ENCODE measurements around the gene BCORL1.

BCORL1 gene

GRCh38 chrX:129982300-129983251 is at the start of gene BCORL1:
Gene BCORL1, plus strand, starts transcription at chrX:129982635. Its CDS starts 22,597 bp downstream, at chrX:130005232.
- Histone ChIP-seq H3K9me3 (ENCODE audit: control insufficient read depth in 2 of 2, low read length in 2 of 2) (no peaks in the 10 kb centered on the region), H3K27me3 (ENCODE audit: control insufficient read depth in 1 of 2, insufficient read depth in 2 of 2, low read length in 2 of 2) (no peaks in the 10 kb centered on the region), H3K36me3 (ENCODE audit: control insufficient read depth in 2 of 2, insufficient read depth in 2 of 2, low read length in 2 of 2) (no peaks in the 10 kb centered on the region), H3K4me3 (ENCODE audit: low read length in 2 of 2) (peak within 1 kb of the TSS; percentile 59 to 73), H3K9ac (ENCODE audit: low read length in 2 of 2) (no peak within 1 kb of the TSS), H3K27ac (ENCODE audit: low read length) (no peak within 1 kb of the TSS), H3K4me1 (ENCODE audit: control insufficient read depth, insufficient read depth, low read length) (peaks cover 2% of the 10 kb centered on the region)

- Histone ChIP-seq H3K27me3 (ENCODE audit: control insufficient read depth in 1 of 2, insufficient read depth in 2 of 2, low read length in 2 of 2) (peaks cover 0 to 5% of the 10 kb centered on the region in 2 donors), H3K36me3 (ENCODE audit: control insufficient read depth in 2 of 2, insufficient read depth in 2 of 2, low read length in 2 of 2) (no peaks in the 10 kb centered on the region), H3K9ac (ENCODE audit: low read length in 2 of 2) (no peak overlapping the region), H3K27ac (ENCODE audit: low read length) (no peak overlapping the region), H3K4me1 (ENCODE audit: control insufficient read depth, insufficient read depth, low read length) (no peaks in the 10 kb centered on the region), H3K4me3 (ENCODE audit: low read length in 2 of 2) (peak overlapping the region; percentile 31 to 60), H3K9me3 (ENCODE audit: control insufficient read depth in 2 of 2, low read length in 2 of 2) (no peaks in the 10 kb centered on the region)
Observed at GRCh38 chrX:129932821-129933321, 49.6 kb upstream of the BCORL1 start.

GRCh38 chrX:129933700-129934099 is 48.7 kb upstream of the BCORL1 start:
- no peak overlapping the region for H3K9ac ChIP-seq (ENCODE audit: low read length in 2 of 2)
- no peak overlapping the region for H3K27ac ChIP-seq (ENCODE audit: low read length)

GRCh38 chrX:129934461-129934860 is 48.0 kb upstream of the BCORL1 start:
- no peaks in the 10 kb centered on the region for H3K9me3 ChIP-seq (ENCODE audit: control insufficient read depth in 2 of 2, low read length in 2 of 2)
- H3K36me3 ChIP-seq (ENCODE audit: control insufficient read depth in 2 of 2, insufficient read depth in 2 of 2, low read length in 2 of 2), result no peaks in the 10 kb centered on the region
- H3K9ac ChIP-seq (ENCODE audit: low read length in 2 of 2), result no peak overlapping the region
- no peak overlapping the region for H3K4me3 ChIP-seq (ENCODE audit: low read length in 2 of 2)
- H3K27ac ChIP-seq (ENCODE audit: low read length), result no peak overlapping the region
- no peaks in the 10 kb centered on the region for H3K4me1 ChIP-seq (ENCODE audit: control insufficient read depth, insufficient read depth, low read length)
- peaks cover 0 to 5% of the 10 kb centered on the region in 2 donors for H3K27me3 ChIP-seq (ENCODE audit: control insufficient read depth in 1 of 2, insufficient read depth in 2 of 2, low read length in 2 of 2)

More at GRCh38 chrX:129933700-129934099, 48.7 kb upstream of the BCORL1 start:
- Histone ChIP-seq H3K36me3 (ENCODE audit: control insufficient read depth in 2 of 2, insufficient read depth in 2 of 2, low read length in 2 of 2) (no peaks in the 10 kb centered on the region), H3K4me3 (ENCODE audit: low read length in 2 of 2) (no peak overlapping the region), H3K9me3 (ENCODE audit: control insufficient read depth in 2 of 2, low read length in 2 of 2) (no peaks in the 10 kb centered on the region), H3K4me1 (ENCODE audit: control insufficient read depth, insufficient read depth, low read length) (no peaks in the 10 kb centered on the region), H3K27me3 (ENCODE audit: control insufficient read depth in 1 of 2, insufficient read depth in 2 of 2, low read length in 2 of 2) (peaks cover 0 to 5% of the 10 kb centered on the region in 2 donors)

GRCh38 chrX:129934952-129935351 is 47.5 kb upstream of the BCORL1 start:
- no peak overlapping the region for H3K27ac ChIP-seq (ENCODE audit: low read length)
- H3K9me3 ChIP-seq (ENCODE audit: control insufficient read depth in 2 of 2, low read length in 2 of 2), result no peaks in the 10 kb centered on the region
- no peak overlapping the region for H3K4me3 ChIP-seq (ENCODE audit: low read length in 2 of 2)
- H3K4me1 ChIP-seq (ENCODE audit: control insufficient read depth, insufficient read depth, low read length), result no peaks in the 10 kb centered on the region
- H3K9ac ChIP-seq (ENCODE audit: low read length in 2 of 2), result no peak overlapping the region
- H3K27me3 ChIP-seq (ENCODE audit: control insufficient read depth in 1 of 2, insufficient read depth in 2 of 2, low read length in 2 of 2), result peaks cover 0 to 7% of the 10 kb centered on the region in 2 donors
- H3K36me3 ChIP-seq (ENCODE audit: control insufficient read depth in 2 of 2, insufficient read depth in 2 of 2, low read length in 2 of 2), result no peaks in the 10 kb centered on the region

GRCh38 chrX:129938081-129938480 is 44.4 kb upstream of the BCORL1 start:
- Histone ChIP-seq H3K9ac (ENCODE audit: low read length in 2 of 2) (no peak overlapping the region), H3K27me3 (ENCODE audit: control insufficient read depth in 1 of 2, insufficient read depth in 2 of 2, low read length in 2 of 2) (peaks cover 0 to 7% of the 10 kb centered on the region in 2 donors), H3K27ac (ENCODE audit: low read length) (no peak overlapping the region), H3K4me1 (ENCODE audit: control insufficient read depth, insufficient read depth, low read length) (no peaks in the 10 kb centered on the region), H3K36me3 (ENCODE audit: control insufficient read depth in 2 of 2, insufficient read depth in 2 of 2, low read length in 2 of 2) (no peaks in the 10 kb centered on the region), H3K4me3 (ENCODE audit: low read length in 2 of 2) (no peak overlapping the region), H3K9me3 (ENCODE audit: control insufficient read depth in 2 of 2, low read length in 2 of 2) (no peaks in the 10 kb centered on the region)

GRCh38 chrX:129939986-129940385 is 42.4 kb upstream of the BCORL1 start:
- Histone ChIP-seq H3K9me3 (ENCODE audit: control insufficient read depth in 2 of 2, low read length in 2 of 2) (no peaks in the 10 kb centered on the region), H3K27me3 (ENCODE audit: control insufficient read depth in 1 of 2, insufficient read depth in 2 of 2, low read length in 2 of 2) (peaks cover 0 to 7% of the 10 kb centered on the region in 2 donors), H3K4me1 (ENCODE audit: control insufficient read depth, insufficient read depth, low read length) (no peaks in the 10 kb centered on the region), H3K36me3 (ENCODE audit: control insufficient read depth in 2 of 2, insufficient read depth in 2 of 2, low read length in 2 of 2) (no peaks in the 10 kb centered on the region), H3K9ac (ENCODE audit: low read length in 2 of 2) (no peak overlapping the region), H3K27ac (ENCODE audit: low read length) (no peak overlapping the region), H3K4me3 (ENCODE audit: low read length in 2 of 2) (no peak overlapping the region)

- Histone ChIP-seq H3K9me3 (ENCODE audit: control insufficient read depth in 2 of 2, low read length in 2 of 2) (no peaks in the 10 kb centered on the region), H3K27me3 (ENCODE audit: control insufficient read depth in 1 of 2, insufficient read depth in 2 of 2, low read length in 2 of 2) (peaks cover 0 to 10% of the 10 kb centered on the region in 2 donors), H3K27ac (ENCODE audit: low read length) (no peak overlapping the region), H3K4me3 (ENCODE audit: low read length in 2 of 2) (no peak overlapping the region), H3K36me3 (ENCODE audit: control insufficient read depth in 2 of 2, insufficient read depth in 2 of 2, low read length in 2 of 2) (no peaks in the 10 kb centered on the region), H3K9ac (ENCODE audit: low read length in 2 of 2) (no peak overlapping the region), H3K4me1 (ENCODE audit: control insufficient read depth, insufficient read depth, low read length) (no peaks in the 10 kb centered on the region)
Observed at GRCh38 chrX:129940721-129941120, 41.7 kb upstream of the BCORL1 start.

- no peaks in the 10 kb centered on the region for H3K9me3 ChIP-seq (ENCODE audit: control insufficient read depth in 2 of 2, low read length in 2 of 2)
- H3K4me1 ChIP-seq (ENCODE audit: control insufficient read depth, insufficient read depth, low read length), result no peaks in the 10 kb centered on the region
- no peaks in the 10 kb centered on the region for H3K36me3 ChIP-seq (ENCODE audit: control insufficient read depth in 2 of 2, insufficient read depth in 2 of 2, low read length in 2 of 2)
- H3K9ac ChIP-seq (ENCODE audit: low read length in 2 of 2), result no peak overlapping the region
- H3K27ac ChIP-seq (ENCODE audit: low read length), result no peak overlapping the region
- H3K4me3 ChIP-seq (ENCODE audit: low read length in 2 of 2), result no peak overlapping the region
- H3K27me3 ChIP-seq (ENCODE audit: control insufficient read depth in 1 of 2, insufficient read depth in 2 of 2, low read length in 2 of 2), result peaks cover 0 to 8% of the 10 kb centered on the region in 2 donors
Observed at GRCh38 chrX:129945131-129945530, 37.3 kb upstream of the BCORL1 start.

- H3K27me3 ChIP-seq (ENCODE audit: control insufficient read depth in 1 of 2, insufficient read depth in 2 of 2, low read length in 2 of 2), result peaks cover 0 to 8% of the 10 kb centered on the region in 2 donors
- H3K27ac ChIP-seq (ENCODE audit: low read length), result no peak overlapping the region
- peak overlapping the region in 1 of 2 donors; percentile 64 for H3K4me3 ChIP-seq (ENCODE audit: low read length in 2 of 2)
- H3K36me3 ChIP-seq (ENCODE audit: control insufficient read depth in 2 of 2, insufficient read depth in 2 of 2, low read length in 2 of 2), result no peaks in the 10 kb centered on the region
- H3K9ac ChIP-seq (ENCODE audit: low read length in 2 of 2), result no peak overlapping the region
- H3K4me1 ChIP-seq (ENCODE audit: control insufficient read depth, insufficient read depth, low read length), result peaks cover 10% of the 10 kb centered on the region
- H3K9me3 ChIP-seq (ENCODE audit: control insufficient read depth in 2 of 2, low read length in 2 of 2), result no peaks in the 10 kb centered on the region
Observed at GRCh38 chrX:129953334-129953648, 29.1 kb upstream of the BCORL1 start.

- Histone ChIP-seq H3K9ac (ENCODE audit: low read length in 2 of 2) (no peak overlapping the region), H3K36me3 (ENCODE audit: control insufficient read depth in 2 of 2, insufficient read depth in 2 of 2, low read length in 2 of 2) (no peaks in the 10 kb centered on the region), H3K4me3 (ENCODE audit: low read length in 2 of 2) (no peak overlapping the region), H3K27ac (ENCODE audit: low read length) (no peak overlapping the region), H3K9me3 (ENCODE audit: control insufficient read depth in 2 of 2, low read length in 2 of 2) (no peaks in the 10 kb centered on the region), H3K4me1 (ENCODE audit: control insufficient read depth, insufficient read depth, low read length) (peaks cover 10% of the 10 kb centered on the region), H3K27me3 (ENCODE audit: control insufficient read depth in 1 of 2, insufficient read depth in 2 of 2, low read length in 2 of 2) (peaks cover 0 to 8% of the 10 kb centered on the region in 2 donors)
Observed at GRCh38 chrX:129953881-129954280, 28.6 kb upstream of the BCORL1 start.
